Liver (tissue), 9 donors: Measurements from ENCODE around the gene APBA3. TPM values are rescaled to one million over a fixed set of nuclear protein-coding genes. Genes with fewer than 3 reads are reported as not detected.

Source experiments
- DNase-seq: peaks from one replicate; pipeline ENCODE4 v3.0.0-alpha.2; 2017; ENCODE audit warnings: low spot score
- H3K27ac ChIP-seq, 2 donors: one replicate each; pipeline ENCODE4 v1.7.0; 2013; ENCODE audit warnings: inconsistent platforms in 2 of 2, low read length in 2 of 2, control low read depth in 1 of 2, low read depth in 1 of 2, mild to moderate bottlenecking in 1 of 2
- H3K27me3 ChIP-seq, 4 donors: one replicate each; pipeline versions ENCODE4 v1.6.1 to v1.7.0; 2013; ENCODE audit warnings: low read length in 3 of 4, inconsistent platforms in 1 of 4, mild to moderate bottlenecking in 1 of 4, moderate library complexity in 1 of 4; ENCODE audit not compliant: control insufficient read depth in 4 of 4, insufficient read depth in 4 of 4
- H3K36me3 ChIP-seq, 4 donors: one replicate each; pipeline versions ENCODE4 v1.6.1 to v1.7.0; 2013; ENCODE audit warnings: low read length in 3 of 4, mild to moderate bottlenecking in 3 of 4, low read depth in 1 of 4, moderate library complexity in 1 of 4; ENCODE audit not compliant: control insufficient read depth in 4 of 4, insufficient read depth in 3 of 4
- H3K4me1 ChIP-seq, 4 donors: one replicate each; pipeline versions ENCODE4 v1.6.1 to v1.7.0; 2013; ENCODE audit warnings: low read length in 3 of 4, mild to moderate bottlenecking in 3 of 4, moderate library complexity in 1 of 4; ENCODE audit not compliant: control insufficient read depth in 4 of 4, insufficient read depth in 4 of 4
- H3K4me3 ChIP-seq, 3 donors: one replicate each; pipeline versions ENCODE4 v1.6.1 to v1.7.0; 2013; ENCODE audit warnings: low read length in 3 of 3, control low read depth in 1 of 3, low read depth in 1 of 3, mild to moderate bottlenecking in 1 of 3
- H3K9ac ChIP-seq, 2 donors: one replicate each; pipeline ENCODE4 v1.7.0; 2013; ENCODE audit warnings: low read length in 2 of 2, mild to moderate bottlenecking in 2 of 2, moderate library complexity in 2 of 2, control low read depth in 1 of 2, low read depth in 1 of 2
- H3K9me3 ChIP-seq, 4 donors: one replicate each; pipeline versions ENCODE4 v1.6.1 to v1.7.0; 2013; ENCODE audit warnings: low read length in 3 of 4; ENCODE audit not compliant: control insufficient read depth in 4 of 4
- EGR1 ChIP-seq, 2 donors: IDR thresholded peaks; 2 replicates each; pipeline ENCODE4 v1.6.1; 2016 to 2018; ENCODE audit warnings: antibody characterized with exemption in 2 of 2, low read depth in 2 of 2
- FOXA1 ChIP-seq: IDR thresholded peaks from 2 replicates; pipeline ENCODE4 v1.6.1; 2016; ENCODE audit warnings: antibody characterized with exemption
- FOXA2 ChIP-seq: IDR thresholded peaks from 2 replicates; pipeline ENCODE4 v1.6.1; 2016; ENCODE audit warnings: antibody characterized with exemption
- GABPA ChIP-seq, 2 donors: IDR thresholded peaks in 1 of 2; conservative IDR thresholded peaks in 1 of 2; 2 replicates each; pipeline ENCODE4 v1.6.1; 2016; ENCODE audit warnings: antibody characterized with exemption in 2 of 2, mild to moderate bottlenecking in 1 of 2, moderate library complexity in 1 of 2
- HNF4G ChIP-seq: IDR thresholded peaks from 2 replicates; pipeline ENCODE4 v1.6.1; 2016; ENCODE audit warnings: antibody characterized with exemption
- JUND ChIP-seq, 2 donors: IDR thresholded peaks; 2 replicates each; pipeline ENCODE4 v1.6.1; 2016; ENCODE audit warnings: antibody characterized with exemption in 2 of 2
- RAD21 ChIP-seq, 2 donors: IDR thresholded peaks; 2 replicates each; pipeline ENCODE4 v1.6.1; 2016; ENCODE audit warnings: antibody characterized with exemption in 2 of 2, mild to moderate bottlenecking in 2 of 2
- RXRA ChIP-seq, 2 donors: IDR thresholded peaks; 2 replicates each; pipeline ENCODE4 v1.6.1; 2017 to 2018; ENCODE audit warnings: antibody characterized with exemption in 2 of 2, mild to moderate bottlenecking in 1 of 2
- SP1 ChIP-seq: IDR thresholded peaks from 2 replicates; pipeline ENCODE4 v1.6.1; 2018; ENCODE audit warnings: antibody characterized with exemption, mild to moderate bottlenecking
- TAF1 ChIP-seq: conservative IDR thresholded peaks from 2 replicates; pipeline ENCODE4 v1.6.1; 2016; ENCODE audit warnings: antibody characterized with exemption, mild to moderate bottlenecking
- YY1 ChIP-seq: IDR thresholded peaks from 2 replicates; pipeline ENCODE4 v1.6.1; 2016; ENCODE audit warnings: antibody characterized with exemption, mild to moderate bottlenecking
- ZBTB33 ChIP-seq: IDR thresholded peaks from 2 replicates; pipeline ENCODE4 v1.6.1; 2016; ENCODE audit warnings: antibody characterized with exemption
- WGBS: extraction: QIAGEN DNeasy Blood & Tissue Kit; methylation state at CpG from one replicate; pipeline ENCODE4 v1.1.7; 2013; 5-methylcytosine and 5-hydroxymethylcytosine counted together
- polyA plus RNA-seq, 2 donors: library from polyadenylated mRNA; stranded (reverse) in 1 of 2; unstranded in 1 of 2; fragments of 200-250 nt in 1 of 2; fragments of >200 nt in 1 of 2; fragmentation: Nextera tagmentation in 1 of 2; extraction: Ambion mirVana in 1 of 2; gene quantifications; one replicate each; pipeline versions ENCODE4 v1.2.1 to v1.2.3, GENCODE V29; 2013 to 2015
- total RNA-seq, 2 donors: library from RNA; depleted of rRNA; stranded (reverse); fragments of >200 nt; gene quantifications; one replicate each; pipeline ENCODE4 v1.2.3, GENCODE V29; 2014
- TF ChIP-seq, protein P1 (sequence below): fragments of 150-350 bp; IDR thresholded peaks from 2 replicates; pipeline ENCODE4 v1.5.1; 2017; ENCODE audit warnings: improper control_type of control experiment, low read depth, low read length; ENCODE audit not compliant: missing input control
- TF ChIP-seq, protein P2 (sequence below): IDR thresholded peaks from 2 replicates; pipeline ENCODE4 v1.6.1; 2016; ENCODE audit warnings: antibody characterized with exemption
- TF ChIP-seq, protein P3 (sequence below): IDR thresholded peaks from 2 replicates; pipeline ENCODE4 v1.6.1; 2016; ENCODE audit warnings: antibody characterized with exemption
- donor health status: healthy.
- donor health status: healthy.
- donor health status: healthy.
- donor health status: healthy.
- donor health status: healthy.

The APBA3 gene
- total and polyA plus RNA-seq, 4 donors: 6.4 to 24.3 (median 10.7) TPM

DNA sequence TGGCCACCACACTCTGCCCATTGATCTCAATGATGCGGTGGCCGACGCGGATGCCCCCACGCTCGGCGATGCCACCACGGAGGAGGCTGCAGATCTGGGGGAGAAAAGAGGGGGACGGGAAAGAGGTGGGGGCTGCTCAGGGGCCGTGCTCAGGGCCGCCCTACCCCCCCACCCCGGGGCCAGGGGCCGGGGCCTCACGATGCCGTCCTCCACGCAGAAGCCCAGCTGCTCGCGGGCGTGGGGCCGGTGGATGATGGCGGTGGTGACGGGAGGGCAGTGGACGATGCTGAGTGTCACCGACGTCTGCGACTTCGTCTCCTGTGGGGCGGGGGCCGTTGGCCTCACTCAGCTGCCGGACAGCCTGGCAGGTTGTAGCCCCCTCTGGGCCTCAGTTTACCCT, 10.3 kb downstream of the APBA3 start:
- 98% methylated on average over 30 of the region's 30 CpGs for WGBS

DNA sequence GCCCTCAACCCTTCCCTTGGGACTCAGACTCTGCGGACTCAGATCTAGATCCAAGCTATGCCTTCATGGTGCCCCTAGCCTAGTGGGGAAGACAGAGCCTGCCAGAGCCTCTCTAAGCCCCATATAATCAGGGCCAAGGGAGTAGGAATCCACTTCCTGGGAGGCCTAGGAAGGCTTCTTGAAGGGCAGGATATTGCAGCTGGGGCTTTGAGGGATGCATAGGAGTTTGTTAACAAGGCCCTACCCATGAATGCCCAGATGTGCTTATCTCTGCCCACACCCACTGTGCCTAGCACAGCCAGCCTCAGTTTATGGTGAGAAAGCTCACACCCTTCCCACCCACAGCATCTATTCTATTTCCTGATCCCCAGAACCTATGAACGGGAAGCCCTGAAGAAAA, 11.3 kb downstream of the APBA3 start:
- peaks cover 9 to 34% (median 14%) of the 10 kb centered on the region in 4 donors for H3K36me3 ChIP-seq
- no peak overlapping the region for H3K9ac ChIP-seq
- no peak overlapping the region for H3K4me3 ChIP-seq
- H3K9me3 ChIP-seq: no peaks in the 10 kb centered on the region
- H3K4me1 ChIP-seq: peaks cover 0 to 1% (median 0%) of the 10 kb centered on the region in 4 donors
- no peak overlapping the region for H3K27ac ChIP-seq
- no peaks in the 10 kb centered on the region for H3K27me3 ChIP-seq
- no peak for DNase-seq
- TF ChIP-seq EGR1 (IDR thresholded peaks at IDR 0.05; ENCODE audit: low read depth in 2 of 2) (no peak), SP1 (no peak)
- WGBS: 97% methylated on average over 2 of the region's 2 CpGs

More for the DNA sequence above, 10.3 kb downstream of the APBA3 start:
- TF ChIP-seq TAF1: no peak
- Histone ChIP-seq H3K36me3 (peaks cover 9 to 34% (median 14%) of the 10 kb centered on the region in 4 donors), H3K4me1 (peaks cover 0 to 1% (median 0%) of the 10 kb centered on the region in 4 donors), H3K4me3 (no peak overlapping the region), H3K9ac (no peak overlapping the region), H3K9me3 (no peaks in the 10 kb centered on the region), H3K27me3 (no peaks in the 10 kb centered on the region), H3K27ac (no peak overlapping the region)
- DNase-seq: no peak

DNA sequence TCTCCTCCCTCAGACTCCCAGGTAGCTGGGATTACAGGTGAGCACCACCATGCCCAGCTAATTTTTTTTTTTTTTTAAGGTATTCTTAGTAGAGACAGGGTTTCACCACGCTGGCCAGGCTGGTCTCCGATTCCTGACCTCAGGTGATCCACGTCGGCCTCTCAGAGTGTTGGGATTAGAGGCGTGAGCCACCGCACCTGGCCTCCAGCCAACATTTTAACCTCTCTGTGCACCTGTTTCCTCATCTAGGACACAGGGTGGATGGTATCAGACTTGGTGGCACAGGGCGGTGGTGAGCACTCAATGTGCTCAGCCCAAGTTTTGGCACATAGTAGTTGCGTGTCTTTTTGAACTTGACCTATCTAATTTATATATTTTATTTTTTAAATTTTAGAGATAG, 12.5 kb downstream of the APBA3 start:
- 47% methylated on average over 8 of the region's 8 CpGs for WGBS
- Histone ChIP-seq H3K27ac (no peak overlapping the region), H3K4me3 (no peak overlapping the region), H3K9me3 (no peaks in the 10 kb centered on the region), H3K27me3 (no peaks in the 10 kb centered on the region), H3K4me1 (peaks cover 0 to 2% (median 2%) of the 10 kb centered on the region in 4 donors), H3K36me3 (peaks cover 9 to 34% (median 14%) of the 10 kb centered on the region in 4 donors), H3K9ac (no peak overlapping the region)
- peak; percentile 6 to 26 for TF ChIP-seq RXRA (IDR thresholded peaks at IDR 0.05)
- TF ChIP-seq EGR1 (IDR thresholded peaks at IDR 0.05; ENCODE audit: low read depth in 2 of 2): no peak
- no peak for DNase-seq

GRCh38 chr19:3746371-3747056, 15.0 kb downstream of the APBA3 start:
- TF ChIP-seq TAF1 (no peak), ZBTB33 (no peak), EGR1 (IDR thresholded peaks at IDR 0.05; ENCODE audit: low read depth in 2 of 2) (no peak), RXRA (IDR thresholded peaks at IDR 0.05) (no peak), YY1 (no peak), JUND (IDR thresholded peaks at IDR 0.05) (no peak), FOXA1 (no peak), HNF4G (no peak), GABPA (IDR thresholded peaks at IDR 0.05 in 1 of 2, conservative IDR thresholded peaks at IDR 0.05 in 1 of 2) (no peak), RAD21 (IDR thresholded peaks at IDR 0.05) (no peak), SP1 (no peak), FOXA2 (no peak)
- TF ChIP-seq, protein P1, sequence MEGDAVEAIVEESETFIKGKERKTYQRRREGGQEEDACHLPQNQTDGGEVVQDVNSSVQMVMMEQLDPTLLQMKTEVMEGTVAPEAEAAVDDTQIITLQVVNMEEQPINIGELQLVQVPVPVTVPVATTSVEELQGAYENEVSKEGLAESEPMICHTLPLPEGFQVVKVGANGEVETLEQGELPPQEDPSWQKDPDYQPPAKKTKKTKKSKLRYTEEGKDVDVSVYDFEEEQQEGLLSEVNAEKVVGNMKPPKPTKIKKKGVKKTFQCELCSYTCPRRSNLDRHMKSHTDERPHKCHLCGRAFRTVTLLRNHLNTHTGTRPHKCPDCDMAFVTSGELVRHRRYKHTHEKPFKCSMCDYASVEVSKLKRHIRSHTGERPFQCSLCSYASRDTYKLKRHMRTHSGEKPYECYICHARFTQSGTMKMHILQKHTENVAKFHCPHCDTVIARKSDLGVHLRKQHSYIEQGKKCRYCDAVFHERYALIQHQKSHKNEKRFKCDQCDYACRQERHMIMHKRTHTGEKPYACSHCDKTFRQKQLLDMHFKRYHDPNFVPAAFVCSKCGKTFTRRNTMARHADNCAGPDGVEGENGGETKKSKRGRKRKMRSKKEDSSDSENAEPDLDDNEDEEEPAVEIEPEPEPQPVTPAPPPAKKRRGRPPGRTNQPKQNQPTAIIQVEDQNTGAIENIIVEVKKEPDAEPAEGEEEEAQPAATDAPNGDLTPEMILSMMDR: no peak
- TF ChIP-seq, protein P2, sequence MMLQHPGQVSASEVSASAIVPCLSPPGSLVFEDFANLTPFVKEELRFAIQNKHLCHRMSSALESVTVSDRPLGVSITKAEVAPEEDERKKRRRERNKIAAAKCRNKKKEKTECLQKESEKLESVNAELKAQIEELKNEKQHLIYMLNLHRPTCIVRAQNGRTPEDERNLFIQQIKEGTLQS: no peak
- TF ChIP-seq, protein P3, sequence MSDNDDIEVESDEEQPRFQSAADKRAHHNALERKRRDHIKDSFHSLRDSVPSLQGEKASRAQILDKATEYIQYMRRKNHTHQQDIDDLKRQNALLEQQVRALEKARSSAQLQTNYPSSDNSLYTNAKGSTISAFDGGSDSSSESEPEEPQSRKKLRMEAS: no peak
- no peak for DNase-seq
- WGBS: 91% methylated on average over 31 of the region's 31 CpGs
- Histone ChIP-seq H3K9me3 (no peaks in the 10 kb centered on the region), H3K27ac (no peak overlapping the region), H3K36me3 (peaks cover 7 to 19% (median 11%) of the 10 kb centered on the region in 4 donors), H3K9ac (no peak overlapping the region), H3K4me3 (no peak overlapping the region), H3K27me3 (no peaks in the 10 kb centered on the region), H3K4me1 (peaks cover 0 to 5% (median 2%) of the 10 kb centered on the region in 4 donors)
